Measurements from ENCODE around the gene PSME2. TPM values are rescaled to one million over a fixed set of nuclear protein-coding genes. Genes with fewer than 3 reads are reported as not detected.
A peak's percentile ranks its signal among the peaks of the same experiment; 100 is the strongest.

The PSME2 gene
- total and polyA plus RNA-seq, 9 of the 15 experiments (the other 6 are each of a cell fraction or from before 2014, with no cell fraction given), result 111 to 579 (median 159) TPM

DNA sequence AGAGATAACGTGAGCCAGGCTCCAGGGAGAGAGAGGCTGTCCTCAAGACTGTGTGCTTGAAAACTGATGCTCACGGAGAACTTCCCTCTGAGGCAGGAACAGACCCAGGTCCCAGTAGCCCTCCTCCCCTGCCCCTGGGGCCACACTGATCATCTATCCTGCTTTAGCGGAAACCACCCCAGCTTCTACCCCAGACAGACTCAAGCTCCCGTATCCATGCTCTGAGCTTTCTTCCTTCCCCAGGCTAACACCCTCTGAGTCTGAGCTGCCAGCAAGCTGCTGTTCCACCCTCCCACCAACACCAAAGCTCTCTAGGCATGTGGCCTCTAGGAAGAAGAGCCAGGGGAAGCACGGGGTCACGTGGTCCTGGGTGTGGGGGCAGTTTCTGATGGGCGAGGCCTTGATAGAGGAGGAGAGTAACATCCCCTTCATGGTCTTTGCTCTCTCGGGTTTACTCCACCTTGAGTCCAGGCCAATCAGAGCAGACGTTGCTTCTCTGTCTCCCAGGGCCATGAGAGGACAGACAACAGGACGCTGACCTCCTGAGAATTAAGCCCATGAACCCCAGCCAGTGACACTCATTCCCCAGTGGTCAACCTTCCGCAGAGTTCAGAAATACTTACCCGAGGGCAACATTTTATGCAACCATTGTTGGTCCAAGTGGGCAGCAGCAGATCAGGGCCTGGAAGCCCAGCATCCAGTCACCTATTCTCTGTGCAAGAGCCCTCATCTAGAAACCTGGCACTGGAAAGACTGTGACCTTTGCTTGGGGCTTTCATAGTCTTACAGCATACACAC is 50.9 kb downstream of the PSME2 start (continued):
- TF ChIP-seq, protein P1, sequence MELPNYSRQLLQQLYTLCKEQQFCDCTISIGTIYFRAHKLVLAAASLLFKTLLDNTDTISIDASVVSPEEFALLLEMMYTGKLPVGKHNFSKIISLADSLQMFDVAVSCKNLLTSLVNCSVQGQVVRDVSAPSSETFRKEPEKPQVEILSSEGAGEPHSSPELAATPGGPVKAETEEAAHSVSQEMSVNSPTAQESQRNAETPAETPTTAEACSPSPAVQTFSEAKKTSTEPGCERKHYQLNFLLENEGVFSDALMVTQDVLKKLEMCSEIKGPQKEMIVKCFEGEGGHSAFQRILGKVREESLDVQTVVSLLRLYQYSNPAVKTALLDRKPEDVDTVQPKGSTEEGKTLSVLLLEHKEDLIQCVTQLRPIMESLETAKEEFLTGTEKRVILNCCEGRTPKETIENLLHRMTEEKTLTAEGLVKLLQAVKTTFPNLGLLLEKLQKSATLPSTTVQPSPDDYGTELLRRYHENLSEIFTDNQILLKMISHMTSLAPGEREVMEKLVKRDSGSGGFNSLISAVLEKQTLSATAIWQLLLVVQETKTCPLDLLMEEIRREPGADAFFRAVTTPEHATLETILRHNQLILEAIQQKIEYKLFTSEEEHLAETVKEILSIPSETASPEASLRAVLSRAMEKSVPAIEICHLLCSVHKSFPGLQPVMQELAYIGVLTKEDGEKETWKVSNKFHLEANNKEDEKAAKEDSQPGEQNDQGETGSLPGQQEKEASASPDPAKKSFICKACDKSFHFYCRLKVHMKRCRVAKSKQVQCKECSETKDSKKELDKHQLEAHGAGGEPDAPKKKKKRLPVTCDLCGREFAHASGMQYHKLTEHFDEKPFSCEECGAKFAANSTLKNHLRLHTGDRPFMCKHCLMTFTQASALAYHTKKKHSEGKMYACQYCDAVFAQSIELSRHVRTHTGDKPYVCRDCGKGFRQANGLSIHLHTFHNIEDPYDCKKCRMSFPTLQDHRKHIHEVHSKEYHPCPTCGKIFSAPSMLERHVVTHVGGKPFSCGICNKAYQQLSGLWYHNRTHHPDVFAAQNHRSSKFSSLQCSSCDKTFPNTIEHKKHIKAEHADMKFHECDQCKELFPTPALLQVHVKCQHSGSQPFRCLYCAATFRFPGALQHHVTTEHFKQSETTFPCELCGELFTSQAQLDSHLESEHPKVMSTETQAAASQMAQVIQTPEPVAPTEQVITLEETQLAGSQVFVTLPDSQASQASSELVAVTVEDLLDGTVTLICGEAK (IDR thresholded peaks at IDR 0.05), result no peak; the same call in 1 of the 2 replicates
- TF ChIP-seq, protein P1 (CRISPR knock-in tag; IDR thresholded peaks at IDR 0.05), result no peak
- TF ChIP-seq ZNF696 (CRISPR knock-in tag; conservative IDR thresholded peaks at IDR 0.05) (no peak), SMAD2 (IDR thresholded peaks at IDR 0.05; ENCODE audit: low read depth, low read length) (no peak), BRF1 (IDR thresholded peaks at IDR 0.05; ENCODE audit: borderline replicate concordance, extremely low read depth, insufficient read length) (no peak), CHCHD3 (CRISPR knock-in tag; IDR thresholded peaks at IDR 0.05) (no peak), ZNF24 (IDR thresholded peaks at IDR 0.05) (no peak), ZNF347 (CRISPR knock-in tag; IDR thresholded peaks at IDR 0.05; ENCODE audit: low read depth) (no peak), SRF (CRISPR knock-in tag; IDR thresholded peaks at IDR 0.05) (no peak), FOXK2 (conservative IDR thresholded peaks at IDR 0.05 in 1 of 2, IDR thresholded peaks at IDR 0.05 in 1 of 2; ENCODE audit: low read depth in 2 of 2) (peak; percentile 26 to 50; a peak in 1 of 4 replicates), NBN (IDR thresholded peaks at IDR 0.05; ENCODE audit: low read depth) (0 out of 2 replicates have a peak, but pooled peaks have one; percentile 42), BHLHE40 (IDR thresholded peaks at IDR 0.05; ENCODE audit: low read length) (peak; percentile 78), MAFF (IDR thresholded peaks at IDR 0.05; ENCODE audit: low read length) (no peak), GABPB2 (CRISPR knock-in tag; conservative IDR thresholded peaks at IDR 0.05) (no peak)
- TF ChIP-seq, protein P2, sequence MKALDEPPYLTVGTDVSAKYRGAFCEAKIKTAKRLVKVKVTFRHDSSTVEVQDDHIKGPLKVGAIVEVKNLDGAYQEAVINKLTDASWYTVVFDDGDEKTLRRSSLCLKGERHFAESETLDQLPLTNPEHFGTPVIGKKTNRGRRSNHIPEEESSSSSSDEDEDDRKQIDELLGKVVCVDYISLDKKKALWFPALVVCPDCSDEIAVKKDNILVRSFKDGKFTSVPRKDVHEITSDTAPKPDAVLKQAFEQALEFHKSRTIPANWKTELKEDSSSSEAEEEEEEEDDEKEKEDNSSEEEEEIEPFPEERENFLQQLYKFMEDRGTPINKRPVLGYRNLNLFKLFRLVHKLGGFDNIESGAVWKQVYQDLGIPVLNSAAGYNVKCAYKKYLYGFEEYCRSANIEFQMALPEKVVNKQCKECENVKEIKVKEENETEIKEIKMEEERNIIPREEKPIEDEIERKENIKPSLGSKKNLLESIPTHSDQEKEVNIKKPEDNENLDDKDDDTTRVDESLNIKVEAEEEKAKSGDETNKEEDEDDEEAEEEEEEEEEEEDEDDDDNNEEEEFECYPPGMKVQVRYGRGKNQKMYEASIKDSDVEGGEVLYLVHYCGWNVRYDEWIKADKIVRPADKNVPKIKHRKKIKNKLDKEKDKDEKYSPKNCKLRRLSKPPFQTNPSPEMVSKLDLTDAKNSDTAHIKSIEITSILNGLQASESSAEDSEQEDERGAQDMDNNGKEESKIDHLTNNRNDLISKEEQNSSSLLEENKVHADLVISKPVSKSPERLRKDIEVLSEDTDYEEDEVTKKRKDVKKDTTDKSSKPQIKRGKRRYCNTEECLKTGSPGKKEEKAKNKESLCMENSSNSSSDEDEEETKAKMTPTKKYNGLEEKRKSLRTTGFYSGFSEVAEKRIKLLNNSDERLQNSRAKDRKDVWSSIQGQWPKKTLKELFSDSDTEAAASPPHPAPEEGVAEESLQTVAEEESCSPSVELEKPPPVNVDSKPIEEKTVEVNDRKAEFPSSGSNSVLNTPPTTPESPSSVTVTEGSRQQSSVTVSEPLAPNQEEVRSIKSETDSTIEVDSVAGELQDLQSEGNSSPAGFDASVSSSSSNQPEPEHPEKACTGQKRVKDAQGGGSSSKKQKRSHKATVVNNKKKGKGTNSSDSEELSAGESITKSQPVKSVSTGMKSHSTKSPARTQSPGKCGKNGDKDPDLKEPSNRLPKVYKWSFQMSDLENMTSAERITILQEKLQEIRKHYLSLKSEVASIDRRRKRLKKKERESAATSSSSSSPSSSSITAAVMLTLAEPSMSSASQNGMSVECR (CRISPR knock-in tag; IDR thresholded peaks at IDR 0.05), result peak; percentile 53; the same call in 1 of the 2 replicates

Measured in K562 (cell line).